Non-pigmented ciliary epithelial cell (primary cell): Measurements from ENCODE around the gene KIAA1210.

Source experiments
- DNase-seq: peaks from one replicate; pipeline ENCODE4 v3.0.0-alpha.2; 2010; ENCODE audit warnings: low read depth

The KIAA1210 gene

DNA sequence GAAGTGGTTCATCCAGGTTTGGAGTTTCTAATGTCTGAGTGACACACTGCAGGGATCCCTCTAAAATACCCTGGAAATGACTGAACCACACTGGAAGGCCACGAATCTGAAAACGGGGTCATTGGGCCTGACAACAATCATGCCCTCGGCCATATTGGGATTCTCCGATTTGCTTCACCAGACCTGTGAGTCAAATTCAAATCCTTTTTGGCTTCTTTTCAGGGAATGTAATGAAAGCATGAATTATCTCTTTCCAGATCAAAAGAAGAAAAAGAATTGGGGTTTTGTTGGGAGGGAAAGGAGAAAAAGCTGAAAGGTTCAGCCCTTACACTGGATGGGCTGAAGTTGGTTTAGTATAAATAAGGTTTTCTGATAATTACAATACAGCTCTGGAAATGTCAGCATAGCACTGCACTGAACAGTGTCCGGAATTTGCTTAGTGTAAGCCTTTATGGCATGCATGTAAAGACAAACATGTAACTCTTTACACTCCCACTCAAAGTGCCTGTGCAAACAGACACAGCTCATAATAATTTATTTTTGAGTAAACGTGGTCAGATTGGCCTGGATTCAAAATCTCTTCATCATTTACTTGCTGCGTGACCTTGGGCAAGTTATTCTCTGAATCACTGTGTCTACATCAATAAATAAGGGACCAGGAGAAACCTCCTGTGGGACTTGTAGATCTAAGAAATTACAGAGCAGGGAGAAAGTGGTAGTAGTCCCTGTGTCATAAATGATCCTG lies 33.4 kb downstream of the KIAA1210 start:
- no peak for DNase-seq

DNA sequence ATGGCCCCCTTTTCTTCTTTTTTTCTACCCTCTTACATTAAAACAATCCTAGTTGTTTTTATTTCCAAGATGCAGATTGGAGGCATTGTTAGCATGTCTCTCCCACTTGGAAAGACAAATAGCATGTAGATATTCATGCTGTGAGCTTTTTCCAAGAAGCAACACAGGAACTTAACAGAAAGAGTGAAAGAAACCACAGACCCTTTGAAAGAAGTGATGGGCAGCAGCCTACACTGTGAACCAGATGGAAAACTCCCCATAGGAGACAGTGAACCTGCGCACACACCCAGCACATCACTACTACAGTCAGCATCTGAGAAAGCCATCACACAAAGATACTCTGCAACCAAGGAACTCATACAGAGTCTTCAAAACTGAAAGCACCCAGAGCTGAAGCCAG lies 37.0 kb downstream of the KIAA1210 start:
- no peak for DNase-seq

DNA sequence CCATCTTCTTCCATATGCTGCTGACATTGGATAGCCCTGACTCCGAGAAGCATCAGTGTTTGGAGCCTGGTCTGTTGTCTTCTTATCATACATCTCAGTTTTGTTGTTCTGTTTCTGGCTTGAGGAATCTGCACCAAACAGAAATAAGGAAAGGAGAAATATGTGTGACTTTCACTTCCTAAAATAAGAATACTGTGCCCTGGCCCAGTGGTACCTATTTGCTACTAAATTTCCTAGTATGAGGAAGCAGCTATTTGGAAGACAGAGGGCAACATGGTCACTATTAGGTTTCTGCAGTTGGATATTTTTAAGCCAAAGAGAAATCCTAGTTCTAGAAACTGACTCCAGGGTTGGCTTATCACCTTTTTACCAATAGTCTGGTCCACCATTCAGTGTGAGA lies 38.0 kb downstream of the KIAA1210 start:
- no peak for DNase-seq

DNA sequence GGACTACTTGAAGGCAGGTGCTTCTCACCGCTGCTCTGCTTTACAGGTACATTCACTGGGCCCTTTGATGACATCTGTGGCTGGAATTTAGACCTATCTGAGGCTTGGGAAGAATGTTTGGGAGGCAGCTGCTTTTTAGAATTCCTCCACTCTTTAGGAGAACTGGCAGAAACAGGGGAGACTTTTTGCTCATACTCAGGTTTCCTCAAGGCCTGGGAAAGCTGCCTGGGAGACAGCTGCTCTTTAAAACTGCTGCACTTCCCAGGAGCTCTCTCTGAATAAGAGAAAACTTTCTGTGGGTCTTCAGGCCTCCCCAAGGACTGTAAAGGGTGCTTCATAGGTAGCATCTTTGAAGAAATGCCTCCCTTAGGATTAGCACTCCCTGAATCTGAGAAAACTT lies 40.5 kb downstream of the KIAA1210 start:
- no peak for DNase-seq

DNA sequence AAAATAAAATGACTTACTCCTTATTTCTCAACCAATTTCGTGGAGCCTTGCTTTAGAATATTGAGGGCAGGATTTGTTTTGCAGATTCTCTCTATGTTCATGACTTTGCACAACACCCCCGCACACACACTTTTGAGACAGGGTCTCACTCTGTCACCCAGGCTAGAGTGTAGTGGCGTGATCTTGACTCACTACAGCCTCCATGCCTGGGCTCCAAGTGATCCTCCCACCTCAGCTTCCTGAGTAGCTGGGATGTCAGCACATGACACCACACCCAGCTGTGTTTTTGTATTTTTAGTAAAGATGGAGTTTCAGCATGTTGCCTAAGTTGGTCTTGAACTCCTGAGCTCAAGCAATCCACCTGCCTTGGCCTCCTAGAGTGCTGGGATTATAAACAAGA lies 42.8 kb downstream of the KIAA1210 start:
- no peak for DNase-seq

DNA sequence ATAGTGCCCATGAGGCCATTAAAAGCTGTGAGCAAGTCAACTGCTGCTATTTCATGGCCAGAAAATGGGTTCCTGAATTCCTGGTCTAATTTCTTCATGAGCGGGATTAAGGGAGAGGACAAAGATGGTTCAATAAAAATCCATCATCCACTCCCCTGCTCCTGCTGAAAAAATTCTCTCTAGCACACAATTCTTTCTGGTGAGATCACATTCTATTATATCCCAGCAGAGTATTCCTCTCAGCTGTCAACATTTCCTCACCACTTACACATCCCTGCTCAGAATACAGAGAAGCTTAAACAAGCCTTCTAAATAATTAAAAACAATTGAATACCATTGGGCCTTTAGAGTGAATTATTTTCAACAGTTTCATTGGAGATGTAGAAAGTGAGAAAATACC lies 45.3 kb downstream of the KIAA1210 start:
- DNase-seq: no peak

DNA sequence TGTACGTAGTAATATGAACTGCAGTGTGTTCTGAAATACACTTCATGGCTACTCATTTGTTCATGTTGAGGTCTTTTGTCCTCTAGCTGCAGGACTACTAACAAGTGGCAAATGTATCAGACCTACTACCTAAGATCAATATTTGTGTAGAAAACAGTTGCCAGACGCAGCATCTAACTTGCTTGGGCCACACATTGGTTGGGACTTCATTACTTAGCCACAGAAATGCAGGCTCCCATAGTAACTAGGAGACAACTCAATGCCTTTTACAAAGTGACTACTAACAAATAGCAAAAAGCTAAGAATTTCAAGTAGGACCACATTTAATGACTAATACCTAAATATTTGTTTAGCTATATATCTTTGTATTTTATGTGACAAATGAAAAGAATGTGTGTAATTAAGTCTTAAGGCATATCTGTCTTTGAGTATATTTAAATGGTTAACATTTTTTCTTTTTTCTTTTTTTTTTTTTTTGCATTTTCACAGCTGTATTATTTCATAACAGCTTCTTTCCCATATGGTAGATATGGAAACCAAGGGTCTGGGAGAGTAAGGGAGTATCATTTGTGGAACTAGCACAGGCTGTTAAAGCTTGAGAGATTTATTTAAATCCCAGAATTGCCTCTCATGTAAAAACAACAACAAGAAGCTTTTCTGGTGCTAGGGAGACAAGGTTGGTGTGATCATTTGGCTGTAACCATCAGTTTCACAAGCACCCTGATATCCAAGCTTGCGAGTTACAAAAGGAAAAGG lies 52.2 kb downstream of the KIAA1210 start:
- DNase-seq: no peak

DNA sequence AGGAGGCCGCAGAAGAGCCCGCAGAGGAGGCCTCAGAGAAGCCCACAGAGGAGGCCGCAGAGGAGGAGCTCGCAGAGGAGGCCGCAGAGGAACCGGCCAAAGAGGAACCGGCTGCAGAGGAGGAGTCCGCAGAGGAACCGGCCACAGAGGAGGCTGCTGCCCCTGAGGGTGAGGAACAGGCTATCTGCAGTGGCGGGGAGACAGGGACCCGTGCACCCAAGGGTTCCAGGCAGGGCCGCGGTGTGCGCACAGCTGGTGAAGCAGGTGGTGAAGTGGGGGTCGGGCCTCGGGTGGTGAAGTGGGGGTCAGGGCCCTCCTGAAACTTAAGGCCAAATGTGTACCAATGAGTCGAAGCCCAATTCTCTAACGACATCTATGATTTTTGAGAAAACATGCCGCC lies 53.7 kb downstream of the KIAA1210 start:
- no peak for DNase-seq

DNA sequence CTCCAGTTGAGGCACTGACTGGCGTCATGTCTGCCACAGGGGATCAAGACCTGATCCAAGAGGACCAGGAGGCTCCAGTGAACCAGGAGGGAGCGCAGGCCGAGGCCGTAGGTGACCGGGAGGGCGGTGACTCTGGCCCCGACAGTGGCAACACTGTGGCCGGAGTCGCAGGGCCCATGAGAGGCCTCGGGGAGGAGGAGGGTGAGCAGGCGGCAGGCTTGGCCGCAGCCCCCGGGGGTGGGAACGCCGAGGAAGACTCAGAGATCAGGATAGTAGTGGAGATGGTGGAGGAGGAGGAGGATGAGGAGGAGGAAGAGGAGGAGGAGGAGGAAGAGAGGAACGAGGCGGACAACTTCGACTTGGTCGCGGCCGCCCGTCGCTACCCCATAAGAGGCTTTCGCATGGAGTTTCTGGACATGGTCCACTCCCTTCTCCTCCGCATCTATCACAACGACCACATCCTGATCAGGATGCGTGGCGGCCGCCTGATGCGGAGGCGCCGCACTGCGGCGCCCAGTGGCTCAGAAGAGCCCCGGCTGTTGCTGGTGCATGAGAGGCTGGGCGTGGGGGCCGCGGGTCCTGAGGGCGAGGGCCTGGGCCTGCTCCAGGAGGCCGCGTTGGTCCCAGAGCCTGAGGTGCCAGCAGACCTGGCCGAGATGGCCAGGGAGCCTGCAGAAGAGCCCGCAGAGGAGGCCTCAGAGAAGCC lies 54.3 kb downstream of the KIAA1210 start:
- DNase-seq: no peak

DNA sequence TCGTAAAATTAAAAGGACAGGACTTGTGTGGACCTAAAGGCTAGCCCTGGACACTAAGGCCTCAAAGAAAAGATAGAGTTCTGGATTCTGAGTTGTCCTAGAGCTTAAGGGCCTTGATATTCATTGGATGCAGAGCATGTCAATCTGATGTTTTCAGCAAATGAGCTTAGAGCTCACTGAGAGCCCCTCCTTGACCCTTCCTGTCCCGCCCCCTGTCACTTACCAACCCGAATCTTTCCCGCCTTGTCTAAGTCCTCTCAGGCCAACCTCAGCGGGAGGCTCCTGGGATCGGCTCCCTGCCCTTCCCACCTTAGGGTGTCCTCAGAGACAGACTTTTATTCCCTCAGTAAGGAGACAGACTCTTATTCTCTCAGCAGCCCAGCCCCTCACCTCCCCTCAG lies 54.9 kb downstream of the KIAA1210 start, which contains the start of gene CT47C1:
TSS of gene CT47C1 (plus strand) at position 250 of the 400 bp plus-strand sequence. CDS start 233 bp downstream, outside the sequence.
- DNase-seq: no peak

DNA sequence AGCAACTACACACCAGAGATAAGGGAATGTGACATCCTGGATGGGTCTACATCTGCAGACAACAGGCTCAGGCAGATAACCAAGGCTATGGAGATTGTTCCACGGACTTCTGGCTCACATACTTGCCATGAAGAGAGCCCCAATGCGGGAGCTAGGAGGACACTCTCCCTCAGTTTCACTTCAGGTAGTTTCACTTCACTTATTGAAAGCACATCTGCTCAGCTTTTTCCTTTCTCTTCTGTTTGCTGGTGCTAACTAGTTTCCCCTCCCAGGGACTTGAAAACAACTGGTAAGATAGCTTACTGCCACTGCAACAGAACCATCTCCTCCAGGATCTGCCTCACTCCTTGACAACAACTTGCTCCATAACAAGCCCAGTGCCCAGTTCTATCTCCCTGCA lies 56.2 kb downstream of the KIAA1210 start:
- no peak for DNase-seq

DNA sequence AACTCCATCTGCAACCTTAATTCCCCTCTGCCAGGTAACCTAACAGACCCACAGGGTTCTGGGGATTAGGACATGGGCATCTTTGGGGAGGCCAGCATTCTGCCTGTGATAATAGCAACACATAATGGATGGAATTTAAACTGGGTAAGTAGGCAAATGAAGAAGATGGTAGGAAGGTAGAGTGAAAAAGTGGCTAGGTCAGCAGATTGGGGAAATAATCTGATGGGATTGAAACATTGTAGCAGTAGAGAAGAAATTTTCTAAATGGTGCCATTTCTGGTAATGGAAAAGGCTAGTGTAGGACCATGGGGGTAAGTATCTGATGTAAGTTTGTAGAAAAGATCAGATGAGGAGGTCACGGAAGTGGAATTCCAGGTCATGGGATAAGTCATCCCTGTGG lies 57.9 kb downstream of the KIAA1210 start:
- no peak for DNase-seq

DNA sequence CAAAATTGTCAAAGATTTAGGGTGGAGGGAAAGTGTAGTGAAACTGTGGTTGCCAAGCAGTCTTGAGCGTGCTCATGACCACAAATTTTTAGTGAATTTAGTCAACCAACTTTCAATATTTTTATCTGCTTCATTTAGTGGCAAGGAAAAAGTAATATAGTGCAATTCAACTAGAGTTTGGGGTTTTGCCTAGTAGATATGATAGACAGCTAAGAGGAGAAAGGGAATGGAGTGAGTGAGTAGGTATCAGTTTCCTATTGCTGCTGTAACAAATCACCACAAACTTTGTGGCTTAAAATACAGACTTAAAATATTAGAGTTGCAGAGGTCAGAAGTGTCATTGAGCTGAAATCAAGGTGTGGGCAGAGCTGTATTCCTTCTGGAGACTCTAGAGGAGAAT lies 58.5 kb downstream of the KIAA1210 start:
- DNase-seq: no peak

DNA sequence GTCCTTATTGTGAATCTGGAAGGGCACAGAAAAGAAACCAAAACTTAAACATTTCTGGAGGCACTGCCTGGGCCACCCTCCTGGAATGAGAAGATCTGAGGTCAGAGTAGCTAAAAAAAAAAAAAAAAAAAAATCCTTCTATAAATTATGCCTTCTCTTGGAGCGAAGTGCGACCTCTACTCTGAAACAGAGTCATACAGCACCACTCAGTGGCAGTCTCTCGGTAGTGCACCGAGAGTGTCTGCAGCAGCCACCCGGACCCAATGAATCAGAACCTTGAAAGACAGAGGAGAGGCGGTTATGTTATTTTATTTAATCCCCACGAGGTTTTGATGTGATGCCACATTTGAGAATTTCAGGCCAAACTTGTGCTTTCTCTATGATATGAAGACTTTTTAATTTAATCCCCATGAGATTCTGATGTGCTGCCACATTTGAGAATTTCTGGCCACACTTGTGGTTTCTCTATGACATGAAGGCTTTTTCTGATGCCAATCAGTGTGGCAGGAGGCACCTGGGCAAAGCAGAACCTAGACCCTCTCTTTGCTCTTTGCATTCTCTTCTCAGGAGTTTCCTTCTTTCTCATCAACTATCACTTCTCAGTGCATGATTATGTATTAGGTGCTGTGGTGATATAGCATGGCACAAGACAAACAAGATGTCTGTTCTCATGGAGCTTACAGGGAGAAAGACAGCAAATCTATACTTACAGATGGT lies 60.4 kb downstream of the KIAA1210 start:
- no peak for DNase-seq

DNA sequence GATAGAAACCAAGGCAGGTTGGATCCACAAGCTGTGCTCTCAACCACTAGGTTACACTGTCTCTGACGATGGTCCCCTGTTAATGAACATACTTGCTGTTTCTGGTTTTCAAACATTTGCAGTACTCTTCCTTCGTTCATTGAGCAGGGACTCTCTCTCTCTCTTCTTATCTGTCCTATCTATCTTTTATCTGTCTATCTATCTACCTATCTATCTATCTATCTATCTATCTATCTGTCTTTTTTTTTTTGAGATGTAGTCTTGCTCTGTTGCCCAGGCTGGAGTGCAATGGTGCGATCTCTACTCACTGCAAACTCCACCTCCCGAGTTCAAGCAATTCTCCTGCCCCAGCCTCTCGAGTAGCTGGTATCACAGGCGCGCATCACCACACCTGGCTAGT lies 64.2 kb downstream of the KIAA1210 start:
- no peak for DNase-seq

DNA sequence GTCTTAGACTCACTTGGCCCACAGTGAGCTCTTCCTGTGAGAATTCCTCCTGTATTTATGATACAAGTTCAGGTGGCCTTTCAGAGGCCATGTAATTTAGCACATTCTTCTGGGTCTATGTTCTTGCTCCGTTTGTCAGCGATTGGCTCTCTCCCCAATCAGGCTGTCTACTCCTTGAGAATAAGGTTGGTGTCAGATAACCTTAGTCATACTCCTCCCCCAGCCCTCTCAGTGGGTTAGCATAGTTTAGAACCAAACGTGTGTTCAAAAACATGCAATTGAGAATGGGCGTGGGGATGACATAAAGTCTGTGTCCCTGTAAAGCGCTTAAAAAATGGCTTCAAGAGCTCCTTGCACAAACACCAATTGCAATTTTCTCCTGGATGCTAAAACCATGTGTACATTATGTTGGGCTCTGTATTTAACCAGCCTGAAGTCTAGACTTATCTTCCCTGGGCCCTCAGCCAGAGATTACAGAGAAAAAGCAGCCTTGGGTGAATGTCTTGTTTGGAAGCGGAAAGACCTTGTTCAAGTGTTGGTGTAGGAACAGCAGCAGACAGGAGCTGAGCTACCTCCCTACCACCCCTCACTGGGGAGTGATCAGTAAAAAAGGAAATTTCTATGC lies 64.8 kb downstream of the KIAA1210 start:
- peak; percentile 24 for DNase-seq

DNA sequence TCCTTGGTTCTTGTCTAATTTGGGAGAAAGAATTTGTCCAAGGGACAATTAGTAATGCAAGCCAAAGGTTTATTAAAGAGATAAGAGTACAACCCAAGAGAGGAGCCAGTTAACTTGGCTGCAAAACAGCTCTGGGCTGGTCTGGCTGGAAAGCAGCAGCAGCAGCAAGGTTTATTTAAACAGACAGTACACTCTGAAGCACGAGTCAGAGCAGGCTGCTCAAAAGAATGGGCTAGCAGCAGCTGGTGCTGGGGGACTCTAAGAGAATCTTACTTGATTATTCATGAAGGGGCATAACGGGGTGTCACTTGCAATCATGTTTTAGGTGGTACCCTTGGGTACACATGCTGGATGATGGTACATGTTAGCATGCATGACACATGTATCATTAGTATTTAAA lies 71.9 kb downstream of the KIAA1210 start:
- DNase-seq: no peak

DNA sequence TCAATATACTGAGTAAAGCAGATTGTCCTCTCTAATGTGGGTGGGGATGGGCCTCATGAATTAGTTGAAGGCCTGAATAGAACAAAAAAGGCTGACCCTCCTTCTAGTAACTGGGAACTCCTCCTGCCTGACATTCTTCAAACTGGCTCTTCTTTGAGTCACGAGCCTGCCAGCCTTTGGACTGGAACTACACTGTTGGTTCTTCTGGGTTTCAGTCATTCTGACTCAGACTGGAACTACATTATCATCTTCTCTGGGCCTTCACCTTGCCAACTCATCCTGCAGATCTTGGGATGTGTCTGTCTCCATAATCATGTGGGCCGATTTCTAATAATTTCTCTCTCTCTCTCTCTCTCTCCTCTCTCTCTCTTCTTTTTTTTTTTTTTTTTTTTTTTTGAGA lies 81.7 kb downstream of the KIAA1210 start:
- no peak for DNase-seq

DNA sequence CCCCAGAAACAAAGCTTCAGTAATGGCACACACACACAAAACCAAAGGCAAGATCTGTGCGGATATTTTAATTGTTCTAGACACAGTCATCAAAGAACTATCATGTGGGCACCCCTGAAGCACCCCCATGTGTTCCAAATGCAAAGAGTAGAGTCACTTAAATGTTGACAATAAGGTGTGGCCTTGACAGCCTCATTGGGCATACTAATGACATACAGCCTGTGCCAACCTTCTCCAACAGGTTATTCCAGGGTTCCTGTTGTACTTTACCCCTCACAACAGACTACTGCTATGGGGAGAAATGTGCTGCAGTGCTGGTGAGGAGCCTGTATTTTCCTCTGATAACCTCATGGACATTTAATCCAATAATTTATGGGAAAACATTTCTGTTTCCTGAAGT lies 84.6 kb downstream of the KIAA1210 start:
- no peak for DNase-seq

DNA sequence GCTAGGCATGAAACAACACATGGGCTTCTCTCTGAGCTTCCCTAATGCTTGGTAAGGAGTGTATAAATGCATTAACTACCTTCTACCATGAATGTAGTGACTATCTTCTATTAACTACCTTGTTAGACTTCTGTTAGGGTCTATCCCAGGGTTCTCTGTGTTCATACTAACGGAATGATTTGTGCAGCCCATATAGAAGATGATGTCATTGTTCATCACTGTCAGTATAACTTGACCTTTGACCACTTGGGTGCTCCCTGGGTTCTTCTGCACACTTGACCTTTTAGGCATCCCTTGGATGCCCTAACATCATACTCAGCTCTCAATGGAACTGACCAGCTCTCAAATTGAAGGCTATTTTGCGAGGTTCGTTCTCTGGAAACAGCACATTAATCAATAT lies 85.6 kb downstream of the KIAA1210 start:
- no peak for DNase-seq

DNA sequence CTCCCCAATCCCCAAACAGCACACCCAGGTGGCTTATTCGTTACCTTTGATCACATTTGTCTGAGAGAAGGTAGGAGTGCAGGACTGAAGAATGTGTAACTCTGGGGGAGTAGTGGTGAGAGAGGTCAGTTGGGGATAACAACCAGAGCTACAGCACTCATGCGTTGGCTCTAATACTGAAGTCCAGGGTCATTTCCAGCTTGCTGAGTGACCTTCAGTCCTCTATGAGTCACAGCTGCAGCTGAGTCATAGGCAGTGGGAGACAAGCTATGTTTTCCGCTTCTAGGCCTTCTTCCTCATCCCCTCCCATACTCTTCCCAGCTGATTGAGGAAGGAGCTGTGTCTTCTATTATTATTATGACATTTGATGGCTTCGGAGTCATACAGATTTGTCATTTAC lies 86.4 kb downstream of the KIAA1210 start:
- peak; percentile 40 for DNase-seq

DNA sequence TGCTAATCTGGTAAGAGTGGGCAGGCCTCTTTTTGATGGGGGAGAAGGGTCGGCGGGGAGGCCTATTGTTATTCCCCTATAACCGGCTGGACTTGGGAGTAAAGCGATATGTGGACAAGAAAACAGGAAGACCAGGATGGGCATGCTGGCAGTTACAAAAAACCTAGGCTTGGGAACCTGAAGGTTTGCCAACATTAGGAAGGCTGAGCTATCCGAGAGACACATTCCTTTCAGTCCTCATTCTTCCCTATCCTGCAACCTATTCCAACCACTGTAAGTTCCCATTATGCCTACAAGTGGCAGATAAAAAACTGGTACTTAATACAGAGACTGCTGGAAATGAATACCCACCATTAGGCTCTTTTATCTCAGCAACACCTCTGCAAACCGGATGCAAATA lies 87.2 kb downstream of the KIAA1210 start:
- no peak for DNase-seq
